GM19372 (cell line): Measurements from ENCODE around the gene MYH9.

Experiments used
- ATAC-seq: cut with Tn5 transposase; IDR thresholded peaks from one replicate; pipeline ENCODE4 v1.9.1; 2021; ENCODE audit warnings: mild to moderate bottlenecking, low read depth, moderate library complexity; ENCODE audit not compliant: unreplicated experiment

MYH9 gene

DNA sequence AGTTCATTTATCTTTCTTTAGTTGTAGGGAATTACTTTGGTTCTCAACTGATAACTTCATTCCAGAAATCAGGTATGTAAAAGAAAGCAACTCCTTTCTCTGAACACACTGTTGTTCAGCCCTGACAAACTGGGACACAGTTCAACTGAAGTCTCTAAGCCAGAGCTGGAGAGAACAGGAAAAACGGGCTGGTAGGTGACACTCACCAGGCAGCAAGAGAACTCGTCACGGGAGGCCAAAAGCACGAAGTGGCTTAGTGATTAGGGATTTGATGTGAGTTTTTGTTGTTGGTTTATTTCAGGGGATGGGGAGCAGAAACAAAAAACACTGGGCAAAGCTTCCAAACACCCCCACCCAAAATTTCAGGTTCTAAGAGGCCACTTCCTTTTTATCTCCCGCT is 54.1 kb downstream of the MYH9 start:
- no peak for ATAC-seq

DNA sequence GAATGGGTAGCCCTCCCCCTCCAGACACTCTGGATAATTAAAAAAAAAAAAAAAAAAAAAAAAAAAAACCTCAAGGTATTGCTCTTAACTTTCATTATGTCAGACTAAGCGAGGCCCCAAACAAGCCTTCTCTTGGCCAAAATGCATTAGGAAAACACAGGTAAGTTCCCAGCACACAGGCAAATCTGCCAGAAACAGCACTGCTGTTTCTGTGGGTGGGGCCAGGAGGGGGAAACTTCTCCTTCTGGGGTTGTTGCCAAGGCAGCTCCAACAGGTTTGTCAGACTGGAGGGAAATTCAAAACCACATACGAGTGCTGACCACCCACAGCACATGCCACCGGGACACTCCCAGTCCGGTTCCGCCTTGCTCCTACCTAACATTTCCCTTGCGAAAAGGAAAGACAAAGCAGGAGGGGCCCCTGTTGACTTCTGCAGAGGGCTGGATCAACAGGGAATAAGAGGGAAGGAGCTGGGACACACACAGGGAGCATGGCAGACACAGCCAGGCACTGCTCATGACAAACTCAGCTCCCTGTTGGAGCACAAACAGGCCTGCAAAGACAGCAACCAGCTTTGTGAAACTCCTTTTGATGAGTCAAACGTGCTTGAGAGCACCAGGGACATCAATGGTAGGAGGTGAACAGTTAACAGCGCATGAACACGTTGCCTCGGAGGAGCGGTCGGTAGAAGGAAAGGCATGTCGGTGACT is 55.0 kb downstream of the MYH9 start:
- ATAC-seq = no peak

DNA sequence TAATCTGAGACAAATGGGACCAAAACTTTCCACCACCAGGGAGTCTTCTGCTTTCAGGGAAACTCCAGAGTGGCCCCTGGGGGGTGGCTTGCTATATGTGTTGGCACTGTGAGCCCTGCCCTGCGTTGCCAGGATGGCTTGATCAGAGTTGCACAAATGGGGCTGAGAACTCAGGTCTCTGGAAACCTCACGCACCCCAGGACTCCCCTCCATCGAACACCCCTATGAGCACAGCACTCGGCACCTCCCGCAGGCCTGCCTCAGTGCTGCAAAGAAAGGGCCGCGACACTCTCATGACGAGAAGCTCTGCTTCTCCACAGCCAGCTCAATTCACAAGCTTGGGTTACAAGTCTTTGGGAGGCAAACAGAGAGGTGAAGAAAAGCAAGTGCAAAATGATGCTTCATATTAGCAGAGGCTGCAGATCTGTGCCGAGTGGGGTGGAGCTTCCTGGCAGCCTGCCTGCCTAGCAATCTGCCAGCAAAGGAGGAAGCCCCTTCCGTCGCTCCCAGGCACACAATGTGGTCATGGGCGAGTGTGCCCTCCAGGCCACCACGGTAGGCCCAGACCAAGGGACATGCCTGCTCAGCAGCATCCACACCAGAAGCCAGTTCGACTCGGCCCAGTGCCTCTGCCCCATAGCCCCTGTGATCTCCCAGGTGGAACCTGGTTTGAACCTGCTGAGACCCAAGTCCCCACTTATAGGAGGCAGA is 55.7 kb downstream of the MYH9 start:
- ATAC-seq = no peak

DNA sequence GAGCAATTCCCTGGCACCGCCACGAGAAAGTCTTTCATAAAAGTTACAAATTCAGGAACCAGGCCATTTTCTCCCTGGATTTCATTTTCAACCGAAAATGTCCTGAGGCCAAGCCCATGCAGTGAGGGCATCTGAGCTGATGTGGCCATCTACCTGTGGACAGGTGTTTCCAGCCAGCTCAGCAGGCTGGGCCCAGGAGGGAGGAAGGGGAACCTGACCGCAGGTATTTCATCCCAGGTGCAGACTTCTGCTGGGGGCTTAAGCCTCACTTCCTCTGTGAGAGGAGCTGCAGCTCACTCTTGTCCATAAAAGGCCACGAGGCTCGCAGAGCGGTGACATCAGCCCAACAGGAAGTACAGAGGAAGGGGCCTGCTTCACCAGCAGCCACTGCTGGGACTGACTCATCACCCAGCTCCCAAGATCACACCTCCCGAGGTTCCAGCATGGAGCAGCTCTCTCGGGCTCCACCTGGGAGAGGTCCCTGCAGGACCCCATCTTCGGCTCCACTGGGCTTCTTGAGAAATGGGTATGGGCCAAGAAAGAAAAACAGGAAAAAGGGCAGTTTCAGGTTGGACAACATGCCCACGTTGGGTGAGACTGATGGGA is 56.4 kb downstream of the MYH9 start:
- peak; percentile 63 for ATAC-seq

DNA sequence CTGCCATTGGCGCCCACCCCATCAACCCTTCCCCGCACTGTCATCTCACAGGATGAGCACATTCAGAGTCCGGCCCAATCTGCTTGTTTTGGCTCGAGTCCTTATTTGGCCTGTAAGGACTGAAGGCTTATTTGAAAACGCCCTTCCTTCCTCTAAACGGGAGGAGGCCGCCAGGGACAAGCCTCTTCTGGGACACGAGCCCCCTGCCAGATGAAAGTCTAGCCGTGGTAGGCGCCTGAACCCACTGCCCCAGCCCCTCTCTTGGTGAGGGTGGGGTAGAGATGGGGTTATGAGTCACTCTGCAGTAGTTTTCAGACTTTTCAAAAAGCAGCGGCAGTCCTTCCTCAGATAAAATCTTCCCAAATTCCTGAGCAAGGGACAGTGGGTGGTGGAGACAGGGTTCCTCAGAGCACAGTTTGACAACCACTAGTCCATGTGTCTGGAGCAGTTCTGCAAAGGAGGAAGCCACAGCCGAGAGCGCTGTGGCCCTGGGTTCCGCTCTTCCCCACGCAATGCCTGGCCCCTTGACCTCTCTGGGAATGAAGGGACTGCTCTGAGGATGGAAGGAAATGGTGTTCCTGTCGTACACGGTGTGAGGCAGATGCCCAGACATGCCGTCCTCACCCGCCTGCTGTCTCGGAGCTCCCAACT is 57.0 kb downstream of the MYH9 start:
- ATAC-seq = no peak

DNA sequence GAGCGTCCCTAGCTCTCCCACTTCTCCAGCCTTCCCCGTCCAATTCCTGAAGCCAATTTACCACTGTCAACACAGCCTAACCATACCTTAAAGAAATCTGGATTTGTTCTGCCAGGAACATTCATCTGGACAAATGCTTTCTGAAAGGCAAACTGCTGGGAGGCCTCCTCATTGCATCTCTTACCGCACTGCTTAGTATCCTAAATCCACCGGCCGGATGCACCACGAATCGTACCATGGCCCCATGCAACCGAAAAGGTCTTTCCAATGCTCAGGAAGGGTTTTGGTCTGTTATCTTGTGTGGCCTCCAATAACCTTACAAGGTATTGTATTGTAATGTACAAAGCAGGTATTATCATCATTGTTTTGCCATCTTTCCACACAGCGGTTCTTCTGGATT is 57.6 kb downstream of the MYH9 start:
- no peak for ATAC-seq

DNA sequence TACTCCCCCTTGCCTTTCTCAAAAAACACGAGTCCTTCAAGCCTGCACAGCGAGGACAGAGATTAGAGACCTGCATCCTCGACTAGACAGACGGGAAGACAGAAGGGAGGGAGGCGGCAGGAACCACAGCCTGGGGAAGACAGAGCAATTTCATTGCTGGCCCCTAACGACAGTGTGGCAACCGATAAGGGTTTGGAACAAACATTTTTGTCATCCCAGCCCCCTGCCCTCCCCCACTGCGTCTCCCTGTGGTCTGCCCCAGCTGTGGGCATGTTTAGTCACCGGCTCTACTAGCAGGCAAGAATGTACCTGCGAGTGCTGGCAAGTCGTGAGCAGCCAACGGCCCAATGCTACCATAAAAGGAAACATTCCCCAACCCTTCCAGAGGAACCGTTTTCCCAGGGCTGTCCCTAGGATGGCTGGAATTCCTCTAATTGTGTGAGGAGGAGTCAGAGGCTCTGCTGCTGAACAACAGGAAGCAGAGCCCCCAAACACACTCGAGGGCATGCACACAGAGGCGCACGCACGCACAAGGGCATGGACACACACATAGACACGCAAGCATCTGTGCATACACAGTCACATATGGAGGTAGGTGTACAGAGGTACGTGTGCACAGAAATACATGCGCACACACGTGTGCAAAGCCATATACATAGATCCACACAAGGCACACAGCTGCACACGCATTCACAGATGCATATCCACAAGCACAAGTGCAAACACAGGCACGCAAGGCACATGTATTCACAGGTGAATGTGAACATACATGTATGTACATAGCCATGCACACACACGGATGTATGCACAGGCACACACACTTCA is 58.3 kb downstream of the MYH9 start:
- no peak for ATAC-seq

DNA sequence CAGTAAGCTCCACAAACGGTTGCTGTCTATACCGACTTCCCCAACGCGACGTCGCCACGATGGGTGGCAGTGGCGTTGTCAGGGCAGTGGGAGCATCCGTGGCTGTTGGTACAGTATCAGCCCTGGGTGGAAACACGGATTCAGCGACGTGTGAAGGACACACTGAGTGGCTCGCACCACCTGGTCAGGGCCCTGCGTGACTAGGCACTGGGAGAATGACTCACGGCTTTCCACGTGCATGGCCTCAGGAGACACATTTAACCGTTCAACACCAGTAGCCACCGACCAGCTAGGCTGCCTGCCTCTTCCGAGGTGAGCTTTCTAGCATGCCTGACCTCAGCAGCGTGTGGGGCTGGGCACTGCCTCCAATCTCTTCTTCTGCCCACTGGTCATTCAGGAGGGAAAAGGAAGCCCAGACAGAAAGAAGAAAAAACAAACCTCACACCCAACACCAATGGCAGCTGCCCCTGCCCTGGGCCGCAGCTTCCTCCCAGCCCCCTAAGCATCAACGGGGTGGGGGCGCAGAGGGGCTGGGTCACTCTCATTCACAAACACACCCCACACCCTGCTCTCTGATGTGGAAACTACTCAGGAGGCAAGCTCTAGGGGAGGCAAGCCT is 59.0 kb downstream of the MYH9 start:
- no peak for ATAC-seq

DNA sequence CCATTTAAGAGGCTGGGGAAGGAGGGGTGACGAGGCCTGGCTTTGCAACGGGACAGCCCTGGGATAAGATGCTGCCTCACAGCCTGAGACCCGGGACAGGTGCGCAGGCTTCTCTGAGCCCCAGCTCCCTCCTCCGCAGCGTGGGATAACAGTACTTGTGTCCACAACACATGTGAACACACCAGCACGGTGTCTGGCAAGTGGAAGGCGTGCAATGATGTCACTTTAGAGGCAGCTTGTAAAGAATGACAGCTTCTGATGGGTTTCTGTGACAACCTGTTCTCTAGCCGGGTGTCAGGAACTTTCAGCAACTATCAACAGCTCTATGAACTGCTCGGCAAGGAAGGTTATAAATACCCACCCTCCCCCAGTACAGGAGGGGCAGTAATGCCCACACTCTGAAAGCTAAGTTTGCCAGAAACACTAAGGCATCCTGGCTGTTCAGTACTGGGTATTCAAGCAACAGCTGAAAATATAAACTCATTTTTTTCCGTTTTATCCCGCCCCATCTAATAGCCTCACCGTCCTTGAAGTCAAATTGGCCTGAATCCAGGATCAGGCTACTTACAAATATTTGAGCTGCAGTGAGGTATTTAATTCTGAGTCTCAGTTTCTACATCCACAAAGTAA is 59.7 kb downstream of the MYH9 start:
- no peak for ATAC-seq

DNA sequence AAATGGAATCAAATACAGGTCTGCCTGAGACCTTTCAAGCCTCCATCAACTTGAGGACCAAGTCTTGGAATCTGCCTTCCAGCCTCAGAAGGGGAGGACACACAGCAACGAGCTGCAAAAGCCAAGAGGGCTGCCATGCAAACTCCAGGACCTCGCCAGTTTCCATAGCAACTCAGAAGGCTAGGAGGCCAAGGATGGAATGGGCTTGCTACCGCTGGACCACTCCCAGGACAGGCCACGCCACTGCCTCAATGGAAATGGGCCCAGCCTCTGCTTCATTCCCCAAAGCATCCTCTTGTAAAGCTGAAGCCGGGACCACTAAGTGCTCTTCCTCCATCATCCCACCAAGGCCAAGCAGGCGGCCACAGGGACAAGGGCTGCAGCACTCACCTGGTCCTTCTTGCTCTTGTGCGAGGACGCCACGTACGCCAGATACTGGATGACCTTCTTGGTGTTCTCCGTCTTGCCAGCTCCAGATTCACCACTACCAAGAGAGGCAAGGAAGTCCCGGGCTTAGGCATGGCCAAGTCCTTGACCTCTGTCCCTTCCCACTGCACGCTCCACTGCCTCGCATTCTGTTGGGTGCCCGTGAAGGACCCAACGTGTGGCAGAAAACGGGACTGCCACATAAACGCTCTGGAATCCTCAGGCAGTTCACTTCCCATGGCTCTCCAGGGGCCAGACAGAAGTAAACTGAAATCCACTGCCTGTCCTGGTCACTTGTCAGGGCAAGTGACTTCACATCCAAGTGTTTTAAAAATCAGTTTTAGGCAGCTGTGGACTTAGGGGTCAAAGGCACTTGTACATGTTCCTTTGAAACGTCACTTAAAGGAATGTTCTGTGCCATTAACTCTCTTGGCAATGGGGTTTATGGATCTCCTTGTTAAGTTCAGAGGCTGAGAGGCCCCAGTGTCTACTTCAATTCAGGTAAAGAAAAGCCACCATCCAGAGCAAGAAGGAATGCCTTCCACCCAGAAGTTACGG is 61.3 kb downstream of the MYH9 start:
- ATAC-seq = no peak

DNA sequence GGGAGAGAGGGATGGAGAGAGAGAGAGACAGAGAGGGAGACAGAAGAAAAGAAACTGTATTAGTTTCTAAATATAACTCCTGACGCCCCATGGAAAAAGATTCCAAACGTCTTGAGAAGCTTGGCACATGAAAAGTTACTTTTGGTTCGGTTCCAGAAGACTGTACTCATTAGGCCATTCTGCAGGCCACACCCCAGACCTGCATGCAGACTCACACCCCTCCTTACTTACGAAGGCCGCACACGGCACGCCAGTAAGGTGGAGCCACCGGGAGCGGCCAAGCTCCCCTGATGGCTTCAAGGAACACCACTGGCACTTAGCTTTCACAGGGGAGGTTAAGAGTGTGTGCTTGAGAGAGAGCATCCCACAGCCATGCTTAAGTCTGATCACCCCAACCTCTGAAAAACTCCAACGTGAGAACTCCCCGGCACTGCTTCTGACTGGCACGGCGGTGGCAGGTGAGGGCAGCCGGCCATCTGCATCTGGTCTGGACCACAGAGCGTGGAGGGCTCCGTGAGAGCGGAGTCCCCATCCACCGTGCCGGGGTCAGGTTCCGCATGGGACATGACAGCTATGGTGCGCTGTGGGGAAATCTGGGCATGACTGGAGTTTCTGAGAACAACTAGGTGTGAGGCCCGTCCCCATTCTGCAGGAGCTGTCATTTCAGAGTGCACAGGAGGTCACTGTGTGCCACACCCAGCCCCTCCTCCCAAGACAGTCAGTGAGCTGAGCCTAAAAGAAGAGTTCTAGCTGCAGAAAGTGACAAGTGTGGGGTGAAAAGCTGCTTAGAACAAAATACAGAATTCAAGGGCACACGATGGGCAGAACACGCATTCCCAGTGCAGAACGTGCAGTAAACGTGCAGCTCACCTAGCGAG is 62.4 kb downstream of the MYH9 start:
- no peak for ATAC-seq

DNA sequence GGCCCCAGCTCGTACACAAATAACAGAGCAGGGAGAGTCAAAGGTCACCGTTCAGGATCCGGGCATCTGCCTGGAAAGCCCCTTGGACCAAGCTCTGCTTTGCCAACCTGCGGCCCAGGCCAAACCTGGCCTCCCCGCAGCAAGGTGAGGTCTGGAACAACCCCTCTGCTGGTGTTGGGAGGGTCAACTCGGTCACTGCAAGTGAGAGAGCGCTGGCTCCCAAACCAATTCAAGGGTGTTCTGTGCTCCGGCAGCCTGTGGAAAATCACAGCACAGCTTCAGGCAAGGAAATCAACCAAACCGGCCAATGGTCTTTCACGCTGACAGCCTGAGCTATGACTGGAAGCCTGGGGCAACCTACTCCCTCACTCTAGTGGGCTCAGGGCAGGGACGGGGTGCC is 63.4 kb downstream of the MYH9 start:
- ATAC-seq = no peak

DNA sequence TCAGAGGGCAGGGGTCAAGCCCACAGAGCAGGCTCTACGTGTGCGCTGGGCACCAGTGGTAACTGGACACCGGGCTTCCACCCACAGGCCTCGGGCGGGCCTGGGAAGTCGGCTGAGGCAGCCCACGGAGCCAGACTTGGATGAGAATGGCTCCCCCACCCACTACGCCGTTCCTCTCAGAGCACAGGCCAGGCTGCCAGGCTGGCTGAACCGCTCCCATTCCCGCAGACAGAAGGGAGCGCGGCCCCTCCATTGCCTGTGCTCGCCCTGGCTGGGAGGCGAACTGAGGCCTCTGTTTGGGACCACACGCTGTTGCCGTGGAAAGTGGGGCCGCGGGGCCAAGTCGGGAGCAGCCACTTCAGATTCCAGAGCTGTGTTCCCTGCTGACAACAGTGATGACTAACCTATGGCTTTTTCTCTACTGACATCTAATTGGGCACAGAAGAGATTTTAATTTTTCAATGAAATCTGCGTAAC is 63.9 kb downstream of the MYH9 start:
- ATAC-seq = no peak

DNA sequence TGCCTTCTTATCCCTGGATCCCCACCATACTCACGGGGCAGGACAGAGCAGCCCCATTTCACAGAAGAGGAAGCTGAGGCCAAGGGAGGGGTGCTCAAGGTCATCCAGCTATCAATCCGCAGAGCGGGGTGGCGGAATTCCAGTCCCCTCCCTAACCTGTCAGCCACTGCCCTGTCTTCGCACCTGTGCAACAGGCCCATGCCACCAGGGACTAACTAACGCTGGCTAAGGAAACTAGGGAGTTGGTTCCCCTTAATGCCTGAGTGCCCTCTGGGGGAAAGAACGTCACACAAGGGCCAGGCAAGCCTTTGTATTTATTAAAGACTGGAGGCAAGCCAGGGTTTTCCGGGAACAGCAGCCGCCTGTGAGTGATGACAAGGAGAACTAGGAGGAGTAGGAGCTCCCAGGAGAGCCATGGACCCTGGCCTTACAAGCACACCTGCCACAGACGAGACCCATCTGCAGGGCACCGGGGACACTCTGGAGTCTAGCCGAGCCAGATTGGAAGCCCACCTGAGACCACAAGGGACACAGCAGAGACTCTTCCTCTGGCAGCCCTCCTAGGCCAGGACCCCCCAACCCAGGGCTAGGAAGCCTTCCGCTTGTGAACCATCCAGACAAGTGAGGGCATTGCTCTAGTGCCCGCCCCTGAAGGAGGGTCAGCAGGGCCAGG is 64.4 kb downstream of the MYH9 start:
- no peak for ATAC-seq

DNA sequence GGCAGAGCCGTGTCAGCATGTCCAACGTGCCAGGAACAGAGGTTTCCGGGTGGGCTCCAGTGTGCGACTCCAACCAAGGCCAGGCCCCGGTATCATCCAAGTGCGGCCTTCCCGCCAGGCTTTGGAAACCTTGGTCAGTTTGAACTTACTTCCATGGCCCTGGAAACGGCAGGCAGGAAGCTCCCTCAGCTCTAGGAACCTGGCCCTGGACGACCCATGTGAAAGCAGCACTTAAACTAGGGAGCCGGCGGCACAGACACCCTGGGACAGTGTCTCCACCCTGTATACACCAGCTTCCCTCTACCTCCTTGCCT is 65.2 kb downstream of the MYH9 start:
- ATAC-seq = no peak

DNA sequence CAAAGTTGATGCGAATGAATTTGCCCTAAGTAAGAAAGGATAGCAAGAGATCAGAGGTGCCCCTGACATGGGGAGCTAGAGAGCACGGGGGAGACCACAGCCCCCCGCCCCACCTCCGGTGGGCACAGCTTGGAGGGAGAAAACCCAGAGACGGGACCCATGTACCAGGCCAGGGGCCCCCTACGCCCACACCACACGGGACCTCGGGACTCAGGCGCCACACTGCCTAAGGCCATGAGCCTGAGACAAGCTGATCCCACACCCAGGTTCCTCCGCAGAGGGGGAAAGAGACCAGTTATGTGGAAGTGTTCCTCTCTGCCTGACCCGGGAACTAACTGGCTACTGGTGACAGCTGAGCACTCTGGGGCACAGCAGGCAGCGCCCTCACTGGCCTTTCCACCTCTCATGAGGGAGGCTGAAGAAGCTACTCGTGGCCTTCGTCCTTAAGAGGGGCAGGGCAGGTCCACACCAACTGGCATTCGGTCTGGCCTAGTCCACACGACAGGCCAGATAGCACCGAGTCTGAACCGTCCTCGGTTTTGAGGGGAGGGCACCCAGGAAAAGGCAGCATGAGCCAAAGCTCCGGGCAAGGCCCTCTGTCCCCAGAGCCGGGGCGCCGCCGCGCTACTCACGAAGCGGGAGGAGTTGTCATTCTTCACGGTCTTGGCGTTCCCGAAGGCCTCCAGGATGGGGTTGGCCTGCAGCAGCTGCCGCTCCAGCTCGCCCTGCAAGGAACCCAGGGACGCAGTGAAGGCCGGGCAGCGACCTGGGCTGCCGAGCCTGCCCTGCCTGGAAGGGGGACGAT is 65.8 kb downstream of the MYH9 start:
- no peak for ATAC-seq
